Stimulated activated CD8-positive, alpha-beta memory T cell treated with anti-CD3 and anti-CD28 coated beads, Interleukin-7, amount 100 ng/mL, for 48 hours (primary cell): ENCODE results near the gene FAM149A.
A peak's percentile ranks its signal among the peaks of the same experiment; 100 is the strongest.

Experiments
- DNase-seq, 2 donors: peaks; one replicate each; pipeline ENCODE4 v3.0.0-alpha.2; 2020; ENCODE audit warnings: low read depth in 1 of 2; ENCODE audit errors: extremely low read depth in 1 of 2

FAM149A gene

GRCh38 chr4:186151499-186151898 is 47.0 kb downstream of the FAM149A start:
- no peak for DNase-seq

- DNase-seq, result no peak
These were observed 53.7 kb downstream of the FAM149A start for GRCh38 chr4:186158021-186158813.

DNA sequence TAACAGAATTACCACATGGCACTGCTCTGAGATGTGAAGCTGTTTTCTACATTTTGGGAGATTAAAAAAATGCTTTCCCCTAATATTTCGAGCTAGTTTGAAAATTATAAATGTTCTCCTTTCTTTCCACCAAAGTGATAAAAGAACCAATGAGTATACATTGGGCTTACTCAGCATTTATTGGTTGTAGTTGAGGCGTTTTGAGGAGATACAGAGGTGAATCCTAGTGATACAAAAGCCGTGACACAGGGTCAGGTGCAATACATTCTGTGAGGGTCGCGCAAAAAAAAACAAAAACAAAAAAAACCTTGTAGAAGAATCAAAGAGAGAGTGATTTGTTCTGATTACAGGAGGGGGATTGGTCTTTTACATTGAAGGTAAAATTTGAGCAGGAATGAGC is 54.5 kb downstream of the FAM149A start:
- no peak for DNase-seq

DNA sequence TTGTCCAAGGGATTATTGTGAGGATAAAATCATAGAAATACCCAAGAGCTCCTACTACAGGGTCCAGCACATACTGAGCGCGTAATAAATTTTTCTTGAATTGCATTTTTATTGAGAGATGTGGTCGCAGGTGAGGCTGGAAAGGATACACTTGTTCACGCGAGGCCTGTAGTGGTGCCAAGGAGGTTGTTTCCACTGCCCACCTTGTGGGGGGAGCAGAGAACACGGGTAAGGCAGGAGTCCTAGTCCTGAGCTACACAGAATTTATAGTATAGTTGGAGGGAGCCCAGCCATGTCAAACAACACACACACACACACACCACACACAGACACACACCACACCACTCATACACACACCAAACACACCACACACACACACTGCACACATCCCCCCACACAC is 55.1 kb downstream of the FAM149A start:
- DNase-seq, result no peak

- no peak for DNase-seq
These were observed 56.6 kb downstream of the FAM149A start for GRCh38 chr4:186161138-186161537.

- no peak for DNase-seq
These were observed 62.5 kb downstream of the FAM149A start for GRCh38 chr4:186166852-186167512.

- DNase-seq, result no peak
These were observed 63.1 kb downstream of the FAM149A start for GRCh38 chr4:186167605-186168004.

GRCh38 chr4:186168750-186169149 is 64.2 kb downstream of the FAM149A start:
- DNase-seq, result no peak

GRCh38 chr4:186169333-186169944 is 64.9 kb downstream of the FAM149A start:
- DNase-seq, result no peak

- DNase-seq, result no peak
These were observed 65.7 kb downstream of the FAM149A start for GRCh38 chr4:186169945-186170802.

- no peak for DNase-seq
These were observed 66.5 kb downstream of the FAM149A start for GRCh38 chr4:186170966-186171365.

DNA sequence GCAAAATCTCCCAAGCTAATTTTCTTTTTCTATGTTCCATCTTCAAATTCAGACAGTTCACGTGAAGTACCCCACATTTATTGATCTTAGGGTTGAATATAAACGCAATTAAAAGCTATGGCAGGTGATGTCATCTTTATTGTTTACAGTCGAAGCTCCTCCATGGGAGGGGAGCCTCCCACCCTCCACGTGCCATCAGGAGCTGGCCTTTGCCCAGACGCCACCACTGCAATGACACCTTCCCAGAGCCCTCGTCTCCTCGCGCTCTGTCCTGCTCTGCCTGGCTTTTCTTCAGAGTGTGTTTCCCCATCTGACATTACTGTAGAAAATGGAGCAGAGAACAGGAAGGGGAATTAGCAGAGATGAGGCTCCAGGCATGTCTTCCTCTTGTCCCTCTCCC is 68.0 kb downstream of the FAM149A start:
- DNase-seq, result no peak

- no peak for DNase-seq
These were observed 83.6 kb downstream of the FAM149A start for GRCh38 chr4:186188107-186188506.

- no peak for DNase-seq
These were observed 85.2 kb downstream of the FAM149A start for GRCh38 chr4:186189656-186190055.

GRCh38 chr4:186190581-186191199 is 86.2 kb downstream of the FAM149A start:
- peak; percentile 12 to 14 for DNase-seq

GRCh38 chr4:186191200-186192065 is 86.9 kb downstream of the FAM149A start, which contains the start of gene CYP4V2:
Gene CYP4V2, plus strand, starts transcription at chr4:186191567. Its CDS starts 257 bp downstream, at chr4:186191824.
- DNase-seq, result peak; percentile 75 to 81

- DNase-seq, result peak in 1 of 2 donors; percentile 1
These were observed 87.6 kb downstream of the FAM149A start for GRCh38 chr4:186192066-186192612.

DNA sequence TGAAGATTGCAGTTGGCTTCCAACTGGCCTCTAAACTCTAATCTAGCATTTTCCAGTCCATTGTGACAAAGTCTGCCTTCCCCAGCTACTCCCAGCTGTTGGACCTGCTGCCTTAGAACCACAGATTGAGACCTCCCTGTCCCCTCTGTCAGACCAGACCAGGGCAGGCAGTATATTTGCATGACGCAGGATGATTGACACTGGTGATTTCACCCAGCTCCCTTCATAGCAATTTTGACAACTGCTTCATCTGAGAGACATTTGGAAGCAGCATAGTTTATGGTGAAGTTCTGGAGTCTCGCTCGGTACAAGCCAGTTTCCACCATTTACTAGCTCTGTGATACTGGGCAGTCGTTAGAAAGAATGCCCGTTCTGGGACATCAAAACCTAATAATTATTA is 89.3 kb downstream of the FAM149A start:
- DNase-seq, result no peak

DNA sequence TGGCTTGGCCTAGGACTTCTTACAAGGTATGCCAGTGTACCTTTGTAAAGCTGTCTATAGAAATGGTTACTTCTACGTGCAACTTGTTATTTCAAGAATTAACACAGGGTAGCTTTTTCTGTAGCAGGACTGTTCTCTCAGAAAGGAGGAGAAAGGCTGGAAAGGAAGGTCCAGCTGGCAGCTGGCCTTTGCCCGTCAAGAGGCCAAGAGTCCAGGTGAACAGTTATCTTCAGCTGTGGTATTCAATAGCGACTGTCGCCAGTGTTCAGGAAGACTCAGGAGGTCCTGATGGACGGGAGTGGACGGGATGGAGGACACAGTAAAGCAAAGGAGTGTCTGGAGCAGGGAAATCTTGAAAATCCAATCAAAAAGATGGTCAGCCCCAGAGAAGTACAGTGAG is 91.6 kb downstream of the FAM149A start:
- no peak for DNase-seq
